LHCN-M2 (cell line): ENCODE measurements around the gene ATOSA. TPM values are rescaled to one million over a fixed set of nuclear protein-coding genes. Genes with fewer than 3 reads are reported as not detected.

Source experiments
- DNase-seq: peaks from one replicate; pipeline ENCODE4 v3.0.0-alpha.2; 2012; ENCODE audit warnings: low read depth
- total RNA-seq: library from RNA; depleted of rRNA; stranded (reverse); fragments of >200 nt; gene quantifications from 2 replicates; pipeline ENCODE4 v1.2.3, GENCODE V29; 2014; rRNA removed

ATOSA gene
- total RNA-seq, 1 experiment from 2014 or later: 11.1 TPM

GRCh38 chr15:52652984-52653383 is 26.2 kb downstream of the ATOSA start:
- peak; percentile 79 for DNase-seq

- no peak for DNase-seq
These were observed 26.9 kb downstream of the ATOSA start for GRCh38 chr15:52652286-52652685.

- DNase-seq: peak; percentile 96
These were observed 27.3 kb downstream of the ATOSA start for GRCh38 chr15:52651868-52652267.

GRCh38 chr15:52651114-52651513 is 28.1 kb downstream of the ATOSA start:
- no peak for DNase-seq

- peak; percentile 41 for DNase-seq
These were observed 29.5 kb downstream of the ATOSA start for GRCh38 chr15:52649686-52650085.

- no peak for DNase-seq
These were observed 33.3 kb downstream of the ATOSA start for GRCh38 chr15:52645916-52646315.

- peak; percentile 76 for DNase-seq
These were observed 36.5 kb downstream of the ATOSA start for GRCh38 chr15:52642386-52643361.

GRCh38 chr15:52636459-52636858 is 42.7 kb downstream of the ATOSA start:
- no peak for DNase-seq

- no peak for DNase-seq
These were observed 43.3 kb downstream of the ATOSA start for GRCh38 chr15:52635908-52636307.

Other genes with a start within 250 kb of the ATOSA start
- 51.9 and 53.7 TPM in 2 replicates for gene MYO5A, start 150.5 kb downstream of the ATOSA start, total RNA-seq
- 143 and 180 TPM in 2 replicates for gene ARPP19, start 110.4 kb downstream of the ATOSA start, total RNA-seq
- not detected in 2 replicates for gene ONECUT1, start 110.9 kb upstream of the ATOSA start, total RNA-seq